Measurements from ENCODE around the gene ZNF398.

DNA sequence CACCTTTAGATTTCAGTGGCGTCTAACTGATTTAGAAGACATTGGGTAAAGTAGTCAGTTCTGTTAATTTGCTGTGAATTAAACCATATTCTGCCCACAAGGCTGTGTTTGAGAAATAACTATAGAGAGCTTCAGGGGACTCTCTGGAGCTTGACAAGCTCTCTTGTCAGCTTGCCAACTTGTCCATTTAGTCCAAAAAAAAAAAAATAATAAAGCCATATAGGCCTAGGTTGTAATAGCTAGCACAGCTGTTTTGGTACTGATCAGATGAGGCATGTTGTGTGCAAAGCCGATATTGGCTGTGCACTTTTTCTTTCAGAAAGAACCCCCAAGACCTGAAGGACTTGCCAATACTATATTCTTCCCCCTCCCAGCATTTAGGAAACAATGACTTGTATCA, 27.9 kb downstream of the ZNF398 start:
- TF ChIP-seq, protein P1, sequence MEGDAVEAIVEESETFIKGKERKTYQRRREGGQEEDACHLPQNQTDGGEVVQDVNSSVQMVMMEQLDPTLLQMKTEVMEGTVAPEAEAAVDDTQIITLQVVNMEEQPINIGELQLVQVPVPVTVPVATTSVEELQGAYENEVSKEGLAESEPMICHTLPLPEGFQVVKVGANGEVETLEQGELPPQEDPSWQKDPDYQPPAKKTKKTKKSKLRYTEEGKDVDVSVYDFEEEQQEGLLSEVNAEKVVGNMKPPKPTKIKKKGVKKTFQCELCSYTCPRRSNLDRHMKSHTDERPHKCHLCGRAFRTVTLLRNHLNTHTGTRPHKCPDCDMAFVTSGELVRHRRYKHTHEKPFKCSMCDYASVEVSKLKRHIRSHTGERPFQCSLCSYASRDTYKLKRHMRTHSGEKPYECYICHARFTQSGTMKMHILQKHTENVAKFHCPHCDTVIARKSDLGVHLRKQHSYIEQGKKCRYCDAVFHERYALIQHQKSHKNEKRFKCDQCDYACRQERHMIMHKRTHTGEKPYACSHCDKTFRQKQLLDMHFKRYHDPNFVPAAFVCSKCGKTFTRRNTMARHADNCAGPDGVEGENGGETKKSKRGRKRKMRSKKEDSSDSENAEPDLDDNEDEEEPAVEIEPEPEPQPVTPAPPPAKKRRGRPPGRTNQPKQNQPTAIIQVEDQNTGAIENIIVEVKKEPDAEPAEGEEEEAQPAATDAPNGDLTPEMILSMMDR (IDR thresholded peaks at IDR 0.05) = no peak
- TF ChIP-seq POLR2A (IDR thresholded peaks at IDR 0.05) = no peak
- no peak for TF ChIP-seq POLR2AphosphoS5 (IDR thresholded peaks at IDR 0.05)

Measured in transverse colon (tissue), 4 donors.